Vagina (tissue), 2 donors: ENCODE measurements around the gene EFNA4. TPM values are rescaled to one million over a fixed set of nuclear protein-coding genes. Genes with fewer than 3 reads are reported as not detected.

Source experiments
- DNase-seq, 2 donors: peaks; one replicate each; pipeline ENCODE4 v3.0.0-alpha.2; 2017; ENCODE audit errors: extremely low spot score in 2 of 2
- H3K27ac ChIP-seq: fragments of 200-600 bp; sonication (generic); one replicate; pipeline ENCODE4 v1.5.1; 2019
- H3K27me3 ChIP-seq: fragments of 200-600 bp; sonication (generic); one replicate; pipeline ENCODE4 v1.5.1; 2019
- H3K36me3 ChIP-seq, 2 donors: fragments of 200-600 bp; sonication (generic); one replicate each; pipeline ENCODE4 v1.5.1; 2017 to 2019
- H3K4me1 ChIP-seq: fragments of 200-600 bp; sonication (generic); one replicate; pipeline ENCODE4 v1.5.1; 2019
- H3K4me3 ChIP-seq, 2 donors: fragments of 200-600 bp; sonication (generic); 1 replicate in 1 of 2; 2 replicates in 1 of 2; pipeline ENCODE4 v1.5.1; 2016 to 2019
- H3K9me3 ChIP-seq: fragments of 200-600 bp; sonication (generic); one replicate; pipeline ENCODE4 v1.5.1; 2019
- CTCF ChIP-seq, 3 experiments: fragments of 450-650 bp in 2 of 3; fragments of 200-600 bp in 1 of 3; sonication (generic) in 1 of 3; IDR thresholded peaks; one replicate each; pipeline ENCODE4 v1.5.1; 2017 to 2019; ENCODE audit warnings: antibody characterized with exemption in 3 of 3, mild to moderate bottlenecking in 2 of 3, moderate library complexity in 2 of 3
- POLR2A ChIP-seq, 2 donors: fragments of 450-650 bp; IDR thresholded peaks; one replicate each; pipeline ENCODE4 v1.6.1; 2017; ENCODE audit warnings: antibody characterized with exemption in 2 of 2, mild to moderate bottlenecking in 2 of 2, moderate library complexity in 2 of 2
- POLR2AphosphoS5 ChIP-seq, 2 donors: sonication (generic); formaldehyde crosslinking; IDR thresholded peaks; one replicate each; pipeline ENCODE4 v1.9.0; 2017; ENCODE audit warnings: antibody characterized with exemption in 2 of 2, mild to moderate bottlenecking in 2 of 2, low read depth in 1 of 2; ENCODE audit not compliant: insufficient read depth in 1 of 2
- intact Hi-C: fragments of 100-400 bp; cut with DNase I; formaldehyde crosslinking; loops from one replicate; pipeline ENCODE4 v1.15.1; 2023
- total RNA-seq: library from RNA; depleted of rRNA; stranded (reverse); fragments of >200 nt; gene quantifications from one replicate; pipeline ENCODE4 v1.2.3, GENCODE V29; 2016

Gene EFNA4
- total RNA-seq, 1 donor from 2014 or later, result 13.8 TPM

DNA sequence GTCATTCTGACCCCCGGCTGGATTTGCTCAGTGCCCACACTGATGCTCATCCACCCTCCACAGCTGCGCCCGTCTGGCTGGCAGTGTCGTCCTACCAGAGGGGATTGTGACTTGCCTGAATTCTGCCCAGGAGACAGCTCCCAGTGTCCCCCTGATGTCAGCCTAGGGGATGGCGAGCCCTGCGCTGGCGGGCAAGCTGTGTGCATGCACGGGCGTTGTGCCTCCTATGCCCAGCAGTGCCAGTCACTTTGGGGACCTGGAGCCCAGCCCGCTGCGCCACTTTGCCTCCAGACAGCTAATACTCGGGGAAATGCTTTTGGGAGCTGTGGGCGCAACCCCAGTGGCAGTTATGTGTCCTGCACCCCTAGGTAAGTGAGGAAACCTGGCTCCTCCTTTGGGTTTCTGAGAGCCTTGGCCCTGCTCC, 5.7 kb upstream of the EFNA4 start:
- intact Hi-C loops, result no loop called here
- no peak overlapping the region for H3K27ac ChIP-seq
- no peaks in the 10 kb centered on the region for H3K9me3 ChIP-seq
- no peak overlapping the region for H3K4me3 ChIP-seq
- no peak for DNase-seq
- H3K27me3 ChIP-seq, result no peaks in the 10 kb centered on the region
- H3K36me3 ChIP-seq, result peaks cover 0 to 72% of the 10 kb centered on the region in 2 donors
- TF ChIP-seq CTCF (IDR thresholded peaks at IDR 0.05) (no peak), POLR2AphosphoS5 (IDR thresholded peaks at IDR 0.05; ENCODE audit: insufficient read depth in 1 of 2, low read depth in 1 of 2) (no peak), POLR2A (IDR thresholded peaks at IDR 0.05) (no peak)
- H3K4me1 ChIP-seq, result peaks cover 29% of the 10 kb centered on the region

GRCh38 chr1:155060736-155061135, 2.8 kb upstream of the EFNA4 start:
- H3K4me1 ChIP-seq, result peaks cover 34% of the 10 kb centered on the region
- DNase-seq, result no peak
- H3K36me3 ChIP-seq, result peaks cover 0 to 52% of the 10 kb centered on the region in 2 donors
- TF ChIP-seq POLR2A (IDR thresholded peaks at IDR 0.05) (no peak), POLR2AphosphoS5 (IDR thresholded peaks at IDR 0.05; ENCODE audit: insufficient read depth in 1 of 2, low read depth in 1 of 2) (no peak), CTCF (IDR thresholded peaks at IDR 0.05) (no peak)
- no peaks in the 10 kb centered on the region for H3K9me3 ChIP-seq
- H3K27me3 ChIP-seq, result no peaks in the 10 kb centered on the region
- no peak overlapping the region for H3K4me3 ChIP-seq
- H3K27ac ChIP-seq, result no peak overlapping the region
- intact Hi-C loops, result loop anchor here (5.0 to 10.0 kb wide), 3 partner anchors 96 to 496 kb away; partner anchors contain the start of genes CHRNB2, PMVK and PYGO2

GRCh38 chr1:155061381-155062150, 2.0 kb upstream of the EFNA4 start:
- H3K27me3 ChIP-seq, result no peaks in the 10 kb centered on the region
- DNase-seq, result no peak
- H3K4me1 ChIP-seq, result peaks cover 34% of the 10 kb centered on the region
- H3K36me3 ChIP-seq, result peaks cover 0 to 44% of the 10 kb centered on the region in 2 donors
- no peak overlapping the region for H3K4me3 ChIP-seq
- H3K9me3 ChIP-seq, result no peaks in the 10 kb centered on the region
- intact Hi-C loops, result loop anchor here (2.0 to 10.0 kb wide), 4 partner anchors 23 to 497 kb away; partner anchors contain the start of genes CHRNB2, PMVK and PYGO2
- TF ChIP-seq POLR2A (IDR thresholded peaks at IDR 0.05), result no peak
- TF ChIP-seq POLR2AphosphoS5 (IDR thresholded peaks at IDR 0.05; ENCODE audit: insufficient read depth in 1 of 2, low read depth in 1 of 2), result peak in 1 of 2 donors; percentile 32
- peak; percentile 97 to 98 (median 98) for TF ChIP-seq CTCF (IDR thresholded peaks at IDR 0.05)
- H3K27ac ChIP-seq, result no peak overlapping the region

GRCh38 chr1:155062151-155062686, 1.3 kb upstream of the EFNA4 start:
- Histone ChIP-seq H3K9me3 (no peaks in the 10 kb centered on the region), H3K27me3 (no peaks in the 10 kb centered on the region), H3K4me1 (peaks cover 34% of the 10 kb centered on the region), H3K36me3 (peaks cover 0 to 37% of the 10 kb centered on the region in 2 donors), H3K4me3 (peak overlapping the region in 1 of 2 donors; percentile 71), H3K27ac (peak overlapping the region; percentile 79)
- no peak for DNase-seq
- no peak for TF ChIP-seq CTCF (IDR thresholded peaks at IDR 0.05)
- intact Hi-C loops, result loop anchor here (2.0 to 10.0 kb wide), 4 partner anchors 23 to 497 kb away; partner anchors contain the start of genes CHRNB2, PMVK and PYGO2
